ENCODE data around the gene NEGR1. TPM values are rescaled to one million over a fixed set of nuclear protein-coding genes. Genes with fewer than 3 reads are reported as not detected.

The NEGR1 gene
- total RNA-seq, 6 donors from 2014 or later, result 3.1 to 14.7 (median 8.9) TPM

DNA sequence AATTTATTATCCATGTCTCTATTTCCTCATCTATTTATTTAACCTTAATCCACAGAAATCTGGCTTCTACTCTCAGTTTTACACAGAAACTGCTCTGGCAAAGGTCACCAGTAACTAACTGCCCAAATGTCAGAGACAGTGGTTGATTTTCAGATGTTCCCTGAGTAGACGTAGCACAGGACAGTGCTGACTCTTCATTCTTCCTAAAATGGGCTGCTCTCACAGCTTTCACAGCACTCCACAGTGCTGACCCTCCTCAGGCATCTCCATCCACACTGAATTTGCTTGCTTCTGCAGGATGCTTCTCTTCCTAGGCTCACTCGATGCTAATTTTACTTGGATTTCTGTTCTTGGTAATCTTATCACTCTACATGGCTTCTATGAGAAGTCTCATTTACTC lies 693.3 kb downstream of the NEGR1 start:
- H3K9me3 ChIP-seq, result no peaks in the 10 kb centered on the region
- no peak for DNase-seq
- H3K36me3 ChIP-seq, result no peaks in the 10 kb centered on the region
- no peaks in the 10 kb centered on the region for H3K27me3 ChIP-seq
- no peaks in the 10 kb centered on the region for H3K4me1 ChIP-seq
- TF ChIP-seq POLR2A (IDR thresholded peaks at IDR 0.05) (no peak), POLR2AphosphoS5 (IDR thresholded peaks at IDR 0.05) (no peak), EP300 (IDR thresholded peaks at IDR 0.05) (no peak), CTCF (IDR thresholded peaks at IDR 0.05) (no peak)
- no peak for ATAC-seq (ENCODE audit: low FRiP score in 2 of 2)
- H3K4me3 ChIP-seq, result no peak overlapping the region
- H3K27ac ChIP-seq, result no peak overlapping the region
- 63 to 64% methylated on average over 2 of the region's 2 CpGs for WGBS, 2 donors

DNA sequence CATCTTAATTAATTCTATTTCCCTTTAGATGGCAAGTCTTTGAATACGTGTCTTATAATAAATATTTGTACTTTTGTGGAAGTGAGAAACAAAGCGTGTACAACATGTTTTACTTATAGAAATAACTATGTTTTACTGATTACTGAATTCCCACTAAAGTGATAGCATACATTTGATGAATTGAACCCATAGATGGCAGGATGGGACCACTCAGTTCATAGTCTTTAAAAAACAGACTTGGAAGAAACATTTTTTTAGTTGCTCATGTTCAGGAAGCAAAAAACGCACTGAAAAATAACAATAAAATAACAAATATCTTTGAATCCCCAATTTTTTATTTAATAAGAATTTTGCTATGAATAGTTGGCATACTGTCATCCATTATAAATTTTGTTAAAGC lies 694.4 kb downstream of the NEGR1 start:
- ATAC-seq (ENCODE audit: low FRiP score in 2 of 2) (peak in 1 of 2 donors; percentile 40), DNase-seq (no peak)
- 37% methylated on average over 3 of the region's 3 CpGs for WGBS, 2 donors
- Histone ChIP-seq H3K9me3 (no peaks in the 10 kb centered on the region), H3K4me3 (no peak overlapping the region), H3K36me3 (no peaks in the 10 kb centered on the region), H3K4me1 (no peaks in the 10 kb centered on the region), H3K27ac (no peak overlapping the region), H3K27me3 (no peaks in the 10 kb centered on the region)
- TF ChIP-seq POLR2A (IDR thresholded peaks at IDR 0.05), result no peak
- peak in 2 of 6 experiments; percentile 17 to 20 for TF ChIP-seq CTCF (IDR thresholded peaks at IDR 0.05)
- TF ChIP-seq POLR2AphosphoS5 (IDR thresholded peaks at IDR 0.05), result no peak
- no peak for TF ChIP-seq EP300 (IDR thresholded peaks at IDR 0.05)

DNA sequence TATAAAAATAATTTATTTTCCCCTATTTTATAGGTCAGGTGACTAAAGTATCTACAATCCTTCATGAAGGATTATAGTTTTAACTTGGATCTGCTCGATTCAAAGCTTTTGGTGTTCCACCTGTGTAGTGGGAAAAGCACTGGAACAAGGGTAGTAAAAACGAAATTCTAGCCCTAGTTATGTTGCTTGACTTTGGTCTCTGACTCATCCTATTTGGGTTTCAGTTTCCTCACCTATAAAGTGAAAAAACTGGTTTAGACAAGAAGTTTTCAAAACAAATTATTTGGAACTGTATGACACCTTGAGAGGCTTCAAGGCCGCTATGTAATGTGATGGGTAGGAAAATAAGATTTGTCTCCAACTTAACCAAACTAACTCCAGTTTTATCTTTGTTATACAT lies 696.3 kb downstream of the NEGR1 start:
- no peak for ATAC-seq (ENCODE audit: low FRiP score in 2 of 2)

DNA sequence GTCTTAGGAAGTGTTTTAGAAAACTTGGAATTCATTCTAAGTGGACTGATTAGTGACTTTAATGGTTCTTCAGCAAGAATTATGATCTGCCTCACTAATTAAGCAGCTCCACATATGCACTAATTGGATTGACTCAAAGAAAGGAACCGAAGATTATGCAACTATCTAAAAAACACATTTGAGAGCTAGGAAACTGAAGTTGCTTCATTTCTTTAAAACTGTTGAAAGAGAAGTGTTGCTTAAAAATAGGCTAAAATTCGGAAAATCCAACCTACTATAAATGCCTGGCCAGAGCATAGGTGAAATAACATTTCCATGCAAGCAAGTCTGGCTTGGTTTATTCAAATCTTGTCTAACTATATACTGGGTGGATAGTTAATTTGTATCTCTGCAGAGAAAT lies 698.6 kb downstream of the NEGR1 start:
- Histone ChIP-seq H3K27me3 (no peaks in the 10 kb centered on the region), H3K4me1 (no peaks in the 10 kb centered on the region), H3K36me3 (no peaks in the 10 kb centered on the region), H3K27ac (no peak overlapping the region), H3K4me3 (no peak overlapping the region), H3K9me3 (no peaks in the 10 kb centered on the region)
- TF ChIP-seq EP300 (IDR thresholded peaks at IDR 0.05) (no peak), POLR2A (IDR thresholded peaks at IDR 0.05) (no peak), CTCF (IDR thresholded peaks at IDR 0.05) (no peak), POLR2AphosphoS5 (IDR thresholded peaks at IDR 0.05) (no peak)
- no peak for DNase-seq
- 56 to 66% methylated on average over 2 of the region's 2 CpGs for WGBS, 2 donors
- ATAC-seq (ENCODE audit: low FRiP score in 2 of 2), result no peak

More for the DNA sequence above, 696.3 kb downstream of the NEGR1 start:
- H3K4me1 ChIP-seq, result no peaks in the 10 kb centered on the region
- no peak overlapping the region for H3K4me3 ChIP-seq
- no peaks in the 10 kb centered on the region for H3K9me3 ChIP-seq
- WGBS, 2 donors, result 81 to 90% methylated on average over 3 of the region's 3 CpGs
- no peak for TF ChIP-seq EP300 (IDR thresholded peaks at IDR 0.05)
- TF ChIP-seq CTCF (IDR thresholded peaks at IDR 0.05), result no peak
- no peak for TF ChIP-seq POLR2A (IDR thresholded peaks at IDR 0.05)
- no peak for TF ChIP-seq POLR2AphosphoS5 (IDR thresholded peaks at IDR 0.05)
- no peak for DNase-seq
- H3K27me3 ChIP-seq, result no peaks in the 10 kb centered on the region
- H3K36me3 ChIP-seq, result no peaks in the 10 kb centered on the region
- H3K27ac ChIP-seq, result no peak overlapping the region

DNA sequence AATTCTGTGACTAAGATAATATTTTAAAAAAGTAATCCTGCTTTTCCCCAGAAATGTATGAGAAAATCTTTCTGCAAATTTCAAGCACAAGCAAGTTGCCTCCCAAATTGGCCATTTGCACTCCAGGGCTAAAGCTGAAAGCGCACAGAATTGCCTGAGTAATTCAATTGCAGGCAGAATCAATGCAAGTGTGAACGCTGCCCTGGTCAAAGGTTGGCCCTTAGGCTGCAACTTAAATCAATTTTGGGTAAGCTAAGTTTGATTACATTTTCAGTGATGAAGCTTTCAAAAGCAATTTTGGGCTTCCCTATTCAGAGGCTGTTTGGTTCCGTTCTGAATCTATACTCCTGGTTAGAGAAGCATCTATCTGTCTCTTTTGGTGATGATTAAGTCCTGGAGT lies 699.7 kb downstream of the NEGR1 start:
- Histone ChIP-seq H3K4me3 (no peak overlapping the region), H3K36me3 (no peaks in the 10 kb centered on the region), H3K4me1 (no peaks in the 10 kb centered on the region), H3K27ac (no peak overlapping the region), H3K27me3 (no peaks in the 10 kb centered on the region), H3K9me3 (no peaks in the 10 kb centered on the region)
- 84 to 88% methylated on average over 3 of the region's 3 CpGs for WGBS, 2 donors
- TF ChIP-seq POLR2A (IDR thresholded peaks at IDR 0.05) (no peak), CTCF (IDR thresholded peaks at IDR 0.05) (no peak), EP300 (IDR thresholded peaks at IDR 0.05) (no peak), POLR2AphosphoS5 (IDR thresholded peaks at IDR 0.05) (no peak)
- DNase-seq, result no peak
- no peak for ATAC-seq (ENCODE audit: low FRiP score in 2 of 2)

All from upper lobe of left lung (tissue), 6 donors.